SK-N-DZ (cell line): ENCODE measurements around the gene NCOR1.
"Not testable (repeated sequence)": the region's sequence is repeated elsewhere in the genome, so short reads cannot be mapped to it uniquely, and the experiment has no call there.

Experiments used
- DNase-seq: peaks from one replicate; pipeline ENCODE4 v3.0.0-alpha.2; 2015; ENCODE audit warnings: low spot score

Gene NCOR1

DNA sequence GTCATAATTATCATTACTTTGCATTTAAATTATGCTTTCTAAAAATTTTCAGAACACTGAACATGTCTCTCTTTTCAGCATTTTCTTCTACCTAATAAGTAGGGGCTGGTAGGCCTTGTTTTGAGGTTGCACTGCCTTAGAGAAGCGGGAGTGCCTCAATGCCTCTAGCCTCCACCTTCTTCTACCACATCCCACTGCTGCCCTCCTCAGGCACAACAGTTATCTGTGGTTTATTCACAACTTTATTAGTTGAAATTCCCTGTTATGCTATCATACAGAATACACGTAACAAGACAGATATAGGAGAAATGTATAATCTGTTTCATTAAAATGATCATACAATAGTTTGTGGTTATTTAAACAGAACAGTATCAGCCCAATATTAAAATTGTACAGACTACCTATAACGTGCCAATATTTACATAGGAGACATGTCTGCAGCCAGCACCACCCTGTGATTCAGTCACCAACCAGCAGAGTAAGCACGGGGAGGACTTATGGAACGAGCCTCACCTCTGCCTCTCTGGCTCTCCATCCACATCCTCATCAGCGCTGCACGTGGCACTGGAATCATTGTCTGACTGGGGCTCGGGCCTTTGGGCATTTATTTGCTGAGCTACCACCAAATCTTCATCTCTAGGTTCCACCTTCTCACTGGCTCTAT, 114.5 kb downstream of the NCOR1 start:
- no peak for DNase-seq

DNA sequence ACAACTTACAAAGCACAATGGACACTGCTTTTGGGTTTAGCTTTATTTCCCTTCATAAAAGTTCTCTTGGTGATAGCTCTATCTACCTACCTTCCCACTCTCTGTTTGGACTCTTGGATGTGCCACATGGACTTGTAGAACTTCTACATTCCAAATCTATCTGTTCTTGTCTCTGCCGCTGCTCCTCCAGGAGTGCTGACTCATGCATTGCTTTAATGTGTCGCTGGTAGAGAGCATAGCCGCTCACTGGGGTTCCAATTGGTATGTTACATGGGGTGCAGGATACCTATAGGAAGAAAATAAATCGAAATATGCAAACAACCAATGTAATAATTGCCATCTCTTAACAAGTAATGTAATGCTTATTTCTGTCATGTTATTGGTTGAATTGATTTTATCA, 123.6 kb downstream of the NCOR1 start:
- no peak for DNase-seq

DNA sequence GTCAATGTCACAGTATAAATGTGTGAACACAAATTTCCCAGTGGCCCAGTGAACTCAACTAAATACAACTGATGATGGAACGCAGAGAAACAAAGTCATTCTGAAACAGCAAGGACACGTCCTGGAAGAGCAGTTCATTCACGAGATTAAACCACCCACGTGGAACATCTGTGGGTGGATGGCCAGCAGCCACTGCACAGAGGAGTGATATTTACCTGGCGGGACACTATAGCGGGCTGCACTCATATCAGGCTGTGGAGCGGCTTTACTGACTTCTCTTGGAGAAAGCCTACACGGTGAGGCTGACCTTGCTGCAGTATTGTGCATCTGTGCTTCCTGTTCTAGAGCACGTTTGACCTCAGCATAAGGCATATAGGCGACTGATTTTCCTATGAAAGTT, 128.4 kb downstream of the NCOR1 start:
- DNase-seq: no peak

DNA sequence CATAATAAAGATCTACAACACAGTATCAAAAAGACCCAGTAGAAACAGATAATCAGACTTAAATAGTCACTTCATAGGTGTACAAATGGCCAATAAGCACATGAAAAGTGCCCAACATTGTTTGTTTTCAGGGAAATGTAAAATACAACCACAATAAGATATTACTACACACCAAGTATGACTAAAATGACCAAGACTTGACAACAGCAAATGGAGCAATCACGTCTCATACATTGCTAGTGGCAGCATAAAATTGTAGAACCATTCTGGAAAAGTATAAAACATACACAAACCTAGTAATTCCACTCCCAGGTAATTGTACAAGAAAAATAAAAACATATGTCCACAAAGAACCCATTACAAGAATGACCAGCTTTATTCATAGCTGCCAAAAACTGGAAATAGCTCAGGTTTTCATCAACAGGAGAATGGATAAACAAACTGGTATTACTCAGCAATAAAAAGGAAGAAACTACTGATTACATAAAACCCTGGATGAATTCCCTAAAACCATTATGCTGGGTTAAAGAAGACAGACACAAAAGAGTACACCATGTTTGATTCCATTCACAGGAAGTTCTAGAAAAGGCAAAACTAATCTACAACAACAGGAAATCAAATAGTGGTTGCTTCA, 130.2 kb downstream of the NCOR1 start:
- no peak for DNase-seq

DNA sequence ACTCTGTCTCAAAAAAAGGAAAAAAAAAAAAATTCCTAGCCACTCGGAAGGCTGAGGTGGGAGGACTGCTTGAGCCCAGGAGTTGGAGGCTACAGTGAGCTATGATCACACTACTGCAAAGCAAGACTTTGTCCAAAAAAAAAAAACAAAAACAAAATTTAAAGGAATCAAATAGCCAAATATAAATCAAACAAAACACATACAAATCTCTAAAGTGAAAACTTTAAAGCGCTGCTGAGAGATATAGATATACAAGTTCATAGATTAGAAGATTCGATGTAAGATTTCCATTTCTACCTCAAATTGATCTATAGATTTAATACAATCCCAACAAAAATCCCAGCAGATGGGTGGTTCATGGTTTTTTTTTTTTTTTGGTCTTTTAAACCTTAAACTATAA, 132.1 kb downstream of the NCOR1 start:
- DNase-seq: no peak

DNA sequence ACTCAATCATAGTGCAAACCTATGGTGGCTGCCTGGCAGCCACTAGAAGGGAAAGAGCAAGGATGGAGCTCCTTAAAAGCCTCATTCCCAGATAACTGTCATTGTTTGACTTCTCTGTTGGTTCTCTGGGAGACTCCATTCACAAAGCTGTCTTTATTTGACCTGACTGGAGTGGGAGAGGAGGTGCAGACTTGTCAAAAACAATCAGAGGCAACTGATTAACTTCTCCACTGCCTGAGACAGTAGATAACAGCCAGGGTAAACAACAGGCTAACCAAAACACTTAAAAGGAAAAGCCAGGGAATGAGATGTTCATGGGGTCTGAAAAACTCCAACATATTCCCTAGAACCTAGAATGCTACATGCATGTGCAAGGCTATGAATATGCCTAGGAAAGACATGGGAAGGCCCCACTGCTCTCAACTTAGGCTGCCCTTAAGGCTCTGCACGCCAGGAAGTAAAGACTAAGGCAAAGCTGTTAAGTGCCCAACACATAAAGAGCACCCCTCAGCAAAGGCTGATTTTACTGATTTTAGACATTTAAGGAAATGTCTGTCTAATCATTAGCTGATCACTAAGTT, 133.7 kb downstream of the NCOR1 start:
- no peak for DNase-seq

DNA sequence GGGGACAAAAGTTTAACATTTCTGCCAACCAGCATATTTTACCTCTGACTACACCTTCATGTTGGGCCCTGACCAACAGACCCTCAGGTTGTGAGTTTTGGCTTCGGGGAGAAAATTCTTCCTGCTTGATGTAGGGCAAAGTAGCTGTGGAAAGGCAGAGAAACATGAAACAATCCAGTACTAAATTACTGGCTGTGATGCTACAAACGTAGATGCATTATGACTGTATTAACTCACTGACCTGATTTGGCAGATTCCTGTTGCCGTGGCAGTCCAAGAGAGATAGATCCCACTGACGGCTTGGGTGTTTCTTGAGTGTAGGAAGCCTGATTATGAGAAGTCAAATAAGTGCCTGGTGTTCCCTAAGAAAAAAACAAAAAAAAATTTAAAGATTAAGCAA, 135.0 kb downstream of the NCOR1 start:
- no peak for DNase-seq

DNA sequence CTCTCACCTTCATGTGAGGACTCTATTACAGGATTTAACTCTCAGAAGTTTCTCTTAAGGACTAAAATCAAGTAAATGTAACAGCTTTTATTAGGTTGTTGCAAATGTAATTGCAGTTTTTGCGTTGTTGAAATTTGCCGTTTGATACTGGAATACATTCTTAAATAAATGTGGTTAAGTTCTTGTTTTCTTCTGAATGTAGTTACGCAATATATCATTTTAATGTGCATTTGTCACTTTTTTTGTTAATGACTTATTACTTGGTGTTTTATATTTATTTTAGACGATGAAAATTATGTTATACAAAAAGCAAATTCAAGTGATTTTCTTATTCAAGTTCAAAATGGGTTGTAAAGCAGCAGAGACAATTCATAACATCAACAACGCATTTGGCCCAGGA, 139.4 kb downstream of the NCOR1 start:
- DNase-seq: no peak

DNA sequence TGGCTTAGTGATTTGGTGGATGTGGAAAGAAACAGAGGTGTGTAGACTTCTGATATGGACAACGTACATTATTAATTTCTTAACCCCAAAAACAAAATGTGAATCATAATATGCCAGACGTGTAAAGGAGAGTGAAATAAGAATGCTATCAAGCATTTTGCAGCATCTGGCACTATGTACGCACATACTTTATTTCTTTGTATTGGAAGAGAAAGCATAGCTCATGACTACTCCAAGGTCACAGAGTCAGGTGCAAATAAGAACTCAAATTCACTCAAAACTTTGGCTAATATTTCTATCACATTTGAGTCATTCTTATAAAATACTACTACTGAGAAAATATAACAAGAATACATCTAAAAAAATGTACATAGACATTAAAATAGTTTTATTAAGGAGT, 140.9 kb downstream of the NCOR1 start:
- DNase-seq: no peak

DNA sequence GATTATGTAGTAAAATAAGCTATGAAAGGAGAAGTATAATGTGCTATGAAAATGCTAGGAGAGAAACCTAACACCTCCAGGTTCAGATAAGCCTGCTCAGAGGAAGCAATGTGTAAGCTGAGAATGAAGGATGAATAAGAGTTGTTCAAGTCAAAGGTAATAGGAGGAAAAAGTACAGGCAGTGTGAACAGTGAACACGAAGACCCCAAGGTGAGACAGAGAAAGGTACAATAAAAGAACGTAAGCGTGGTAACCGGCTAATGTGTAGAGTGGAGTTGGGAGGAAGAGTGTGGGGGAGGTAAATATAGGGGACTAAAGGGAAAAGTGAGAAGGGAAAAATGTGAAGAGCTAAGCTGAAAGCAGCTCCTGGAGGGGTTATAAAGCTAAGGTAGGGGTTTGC, 141.5 kb downstream of the NCOR1 start:
- no peak for DNase-seq

DNA sequence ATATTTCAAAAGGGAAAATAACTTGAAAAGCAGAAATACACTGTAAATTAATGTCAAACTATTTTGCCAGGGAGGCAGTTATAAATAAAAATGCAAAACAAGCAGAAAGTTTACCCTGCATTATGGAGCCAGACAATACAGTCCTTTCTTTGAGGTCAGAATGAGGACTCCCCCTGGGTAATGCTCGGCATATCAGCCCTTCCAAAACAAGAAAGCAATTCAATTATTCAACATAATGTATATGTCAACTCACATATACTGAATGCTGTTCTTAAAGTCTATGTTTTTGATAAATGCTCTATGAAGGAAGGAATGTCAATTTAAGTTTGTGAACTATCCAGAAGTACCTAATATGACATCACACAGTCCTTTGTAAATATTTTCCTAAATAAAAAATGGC, 143.3 kb downstream of the NCOR1 start:
- DNase-seq: no peak

DNA sequence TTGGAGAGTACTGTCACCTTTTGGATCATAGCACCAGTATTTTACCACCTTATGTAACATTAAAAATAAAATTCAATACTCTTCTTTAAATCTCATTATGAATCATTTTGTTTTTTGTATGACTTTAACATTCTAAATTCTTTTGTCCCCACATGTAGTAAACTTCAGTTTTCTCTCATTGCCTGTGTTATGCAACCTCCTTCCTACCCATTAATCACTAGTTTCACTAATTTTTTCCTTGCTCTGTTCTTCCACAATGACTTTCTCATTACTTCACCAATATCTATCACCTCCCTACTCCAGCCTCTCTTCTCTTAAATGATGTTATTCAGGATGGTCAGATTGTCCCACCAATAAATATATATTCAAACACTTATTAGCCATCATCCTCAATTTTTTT, 147.0 kb downstream of the NCOR1 start:
- DNase-seq: no peak

DNA sequence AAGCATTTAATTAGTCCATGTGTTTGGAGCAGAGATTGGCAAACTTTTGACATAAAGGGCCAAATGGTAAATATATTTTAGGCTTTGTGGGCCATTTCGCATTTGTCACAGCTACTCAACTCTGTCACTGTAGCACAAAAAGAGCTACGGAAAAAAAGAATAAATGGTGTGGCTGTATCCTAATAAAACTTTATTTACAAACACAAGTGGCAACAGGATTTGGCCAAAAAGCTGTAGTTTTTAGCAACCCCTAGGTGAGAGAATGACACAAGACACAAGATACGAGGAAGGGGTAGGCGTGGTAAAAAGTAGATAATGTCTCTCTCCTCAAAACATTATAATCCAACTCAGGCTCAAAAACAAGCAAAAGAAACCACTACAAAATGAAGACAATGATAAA, 149.2 kb downstream of the NCOR1 start:
- DNase-seq: no peak

DNA sequence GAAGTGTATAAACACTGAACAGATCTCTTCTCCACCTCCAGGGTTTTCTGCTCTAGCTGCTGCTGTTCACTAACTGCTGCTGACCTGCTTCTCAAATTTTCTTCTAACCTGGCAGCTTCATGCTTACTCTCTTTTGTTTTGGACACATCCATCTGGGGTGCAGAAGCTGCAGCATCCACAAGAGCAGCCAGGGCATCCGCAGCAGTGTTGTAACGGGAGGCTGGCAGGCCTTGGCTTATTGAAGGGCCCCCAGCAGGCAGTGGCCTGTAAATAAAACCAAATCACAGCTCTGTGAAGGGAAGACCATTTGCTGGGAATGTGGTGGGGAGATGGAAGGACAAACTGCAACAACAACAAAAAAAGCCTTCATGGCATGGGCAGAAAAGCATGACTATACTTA, 153.7 kb downstream of the NCOR1 start:
- no peak for DNase-seq

DNA sequence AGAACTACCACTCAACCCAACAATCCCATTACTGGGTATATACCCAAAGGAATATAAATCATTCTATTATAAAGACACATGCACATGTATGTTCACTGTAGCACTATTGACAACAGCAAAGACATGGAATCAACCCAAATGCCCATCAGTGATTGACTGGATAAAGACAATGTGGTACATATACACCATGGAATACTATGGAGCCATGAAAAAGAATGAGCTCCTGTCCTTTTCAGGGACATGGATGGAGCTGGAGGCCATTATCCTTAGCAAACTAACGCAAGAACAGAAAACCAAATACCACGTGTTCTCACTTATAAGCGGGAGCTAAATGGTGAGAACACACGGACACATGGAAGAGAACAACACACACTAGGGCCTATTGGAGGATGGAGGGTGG, 160.2 kb downstream of the NCOR1 start:
- DNase-seq: not testable (repeated sequence)

DNA sequence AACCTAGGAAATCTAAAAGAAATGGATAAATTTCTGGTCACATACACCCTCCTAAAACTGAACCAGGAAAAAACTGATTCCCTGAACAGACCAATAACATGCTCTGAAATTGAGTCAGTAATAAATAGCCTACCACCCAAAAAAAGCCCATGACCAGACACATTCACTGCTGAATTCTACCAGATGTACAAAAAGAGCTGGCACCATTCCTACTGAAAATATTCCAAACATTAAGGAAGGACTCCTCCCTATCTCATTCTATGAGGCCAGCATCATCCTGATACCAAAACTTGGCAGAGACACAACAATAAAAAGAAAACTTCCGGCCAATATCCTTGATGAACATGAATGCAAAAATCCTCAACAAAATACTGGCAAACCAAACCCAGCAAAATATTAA, 162.8 kb downstream of the NCOR1 start:
- DNase-seq: no peak

DNA sequence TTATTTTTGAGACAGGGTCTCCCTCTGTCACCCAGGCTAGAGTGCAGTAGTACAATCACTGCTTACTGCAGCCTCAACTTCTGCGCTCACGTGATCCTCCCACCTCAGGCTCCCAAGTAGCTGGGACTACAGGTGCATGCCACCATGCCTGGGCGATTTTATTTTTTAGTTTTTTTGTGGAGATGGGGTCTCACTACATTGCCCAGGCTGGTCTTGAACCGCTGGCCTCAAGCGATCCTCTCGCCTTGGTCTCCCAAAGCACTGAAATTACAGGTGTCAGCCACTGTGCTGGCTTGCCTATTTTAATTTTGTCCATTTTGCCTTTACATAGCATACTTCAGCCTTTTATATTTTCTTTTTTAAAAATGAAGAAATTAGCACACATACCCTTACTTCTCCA, 164.5 kb downstream of the NCOR1 start:
- no peak for DNase-seq

DNA sequence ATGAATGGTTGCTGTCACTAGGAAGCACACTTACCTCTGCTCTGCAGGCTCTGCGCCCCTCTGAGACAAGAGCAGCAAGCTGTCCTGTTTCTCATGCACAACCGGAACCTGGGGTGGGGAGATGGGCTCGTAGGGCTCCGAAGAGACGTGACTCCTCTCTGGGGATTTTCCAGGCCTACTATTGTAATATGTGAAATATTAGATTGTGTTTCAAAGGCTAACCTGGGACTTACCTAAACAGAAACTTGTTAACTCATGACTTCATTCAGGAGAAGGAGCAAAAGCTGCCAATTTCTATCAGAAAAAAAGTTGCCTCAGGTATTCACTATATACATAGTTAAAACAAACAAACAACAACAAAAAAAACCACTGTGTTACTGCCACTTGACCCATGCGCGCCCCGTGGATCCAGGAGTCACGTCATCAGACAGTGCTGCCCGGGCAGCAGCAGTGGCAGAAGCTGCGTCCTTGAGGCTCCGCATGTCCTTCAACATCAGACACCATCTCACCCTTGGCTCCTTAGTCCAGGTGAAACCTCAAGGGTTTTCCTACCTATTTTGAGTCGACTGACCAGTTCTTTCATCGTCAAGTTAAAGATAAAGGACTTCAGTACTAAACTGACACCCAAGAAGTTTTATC, 166.4 kb downstream of the NCOR1 start:
- DNase-seq: no peak

DNA sequence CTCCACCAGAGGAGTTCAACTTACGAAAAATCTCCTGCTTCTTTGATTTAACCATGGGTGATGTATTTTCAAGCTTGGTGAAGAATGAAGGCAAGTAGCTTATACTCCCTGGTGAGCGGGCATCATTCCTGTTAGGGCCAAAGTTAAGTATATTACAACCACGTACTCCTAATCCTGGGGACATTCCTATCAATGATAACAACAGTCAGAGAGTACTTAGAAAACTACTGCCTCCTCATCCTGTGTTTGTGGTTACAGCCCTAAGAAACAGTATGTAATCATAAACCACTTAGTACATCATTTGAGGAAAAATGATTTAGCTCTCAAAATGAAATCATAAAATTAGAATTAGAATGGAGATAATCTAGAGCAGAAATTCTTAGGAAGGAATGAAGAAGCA, 168.4 kb downstream of the NCOR1 start:
- DNase-seq: no peak

DNA sequence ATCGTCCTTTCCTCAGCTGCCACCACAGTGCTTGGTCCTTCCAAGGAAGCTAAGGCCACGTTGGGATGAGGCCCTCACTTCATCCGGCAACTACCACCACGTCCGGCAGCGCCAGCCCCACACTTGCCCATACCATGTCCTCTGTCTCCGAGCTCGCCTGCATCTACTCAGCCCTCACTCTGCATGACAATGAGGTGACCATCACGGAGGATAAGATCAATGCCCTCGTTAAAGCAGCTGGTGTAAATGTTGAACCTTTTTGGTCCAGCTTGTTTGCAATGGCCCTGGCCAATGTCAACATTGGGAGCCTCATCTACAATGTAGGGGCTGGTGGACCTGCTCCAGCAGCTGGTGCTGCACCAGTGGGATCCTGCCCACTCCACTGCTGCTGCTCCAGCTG, 170.8 kb downstream of the NCOR1 start:
- DNase-seq: no peak

DNA sequence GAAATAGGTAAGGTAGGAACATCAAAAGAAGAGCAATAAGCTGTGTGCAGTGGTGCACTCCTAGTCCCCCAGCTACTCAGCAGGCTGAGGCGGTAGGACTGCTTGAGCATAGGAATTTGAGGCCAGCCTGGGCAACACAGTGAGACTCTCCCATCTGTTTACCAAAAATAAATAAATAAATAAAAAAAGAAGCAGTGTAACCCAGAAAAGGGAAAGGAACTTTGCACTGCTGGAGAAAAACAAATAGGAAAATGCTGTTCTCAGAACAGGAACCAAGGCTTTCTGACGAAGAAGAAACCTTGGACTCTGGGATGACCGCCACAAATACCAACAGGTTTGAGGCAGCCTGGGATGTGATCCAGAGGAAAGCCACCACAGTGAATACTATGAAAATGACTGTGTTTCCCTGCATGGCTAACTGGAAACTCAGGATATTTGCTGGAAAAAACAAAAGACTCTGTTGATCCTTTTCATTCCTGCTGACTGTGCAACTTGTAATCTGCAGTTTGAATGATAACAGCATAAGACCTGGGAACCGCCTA, 174.6 kb downstream of the NCOR1 start:
- no peak for DNase-seq

DNA sequence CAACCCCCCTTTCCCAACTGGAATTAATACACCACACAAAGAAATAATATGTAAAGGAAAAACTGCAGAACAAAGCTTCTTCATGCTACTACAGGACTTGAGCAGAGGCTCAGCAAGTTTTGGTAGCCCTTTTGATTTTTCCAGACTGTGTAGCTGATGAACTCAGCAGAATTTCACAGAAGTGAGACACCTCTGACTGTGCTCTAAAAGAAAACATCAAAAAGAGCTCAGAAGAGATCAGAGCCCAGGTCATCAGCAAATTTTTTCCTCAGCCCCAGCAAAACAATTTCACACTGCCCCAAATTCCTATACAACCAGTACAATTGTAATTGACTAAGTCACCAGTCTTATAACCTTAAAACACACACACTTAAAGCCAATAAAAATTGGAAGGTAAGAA, 177.7 kb downstream of the NCOR1 start:
- DNase-seq: no peak

DNA sequence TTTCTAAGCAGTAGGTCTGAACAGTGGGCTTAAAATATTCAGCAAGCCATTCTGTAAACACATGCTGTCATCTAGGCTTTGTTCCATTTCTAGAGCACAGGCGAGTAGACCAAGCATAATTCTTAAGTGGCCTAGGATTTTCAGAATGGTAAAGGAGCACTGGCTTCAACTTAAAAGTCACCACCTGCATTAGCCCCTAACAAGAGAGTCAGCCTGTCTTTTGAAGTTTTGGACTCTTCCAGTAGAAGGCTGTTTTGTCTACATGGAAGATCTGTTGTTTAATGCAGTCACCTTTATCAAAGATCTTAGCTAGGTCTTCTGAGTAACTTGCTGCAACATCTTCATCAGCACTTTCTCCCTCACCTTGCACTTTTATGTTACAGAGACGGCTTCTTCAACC, 179.1 kb downstream of the NCOR1 start:
- DNase-seq: no peak
